Neuronal stem cell (in vitro differentiated cells): Measurements from ENCODE around the gene CLMN.

Experiments
- DNase-seq: peaks from one replicate; pipeline ENCODE4 v3.0.0-alpha.2; 2013; ENCODE audit warnings: low spot score
- H2AFZ ChIP-seq: one replicate; pipeline ENCODE4 v1.6.1; 2013; ENCODE audit warnings: mild to moderate bottlenecking, low read length, inconsistent platforms
- H2AK5ac ChIP-seq: 2 replicates; pipeline ENCODE4 v1.6.1; 2013; ENCODE audit warnings: low read depth, mild to moderate bottlenecking, inconsistent platforms, low read length, moderate library complexity, mixed read lengths
- H2BK120ac ChIP-seq: 2 replicates; pipeline ENCODE4 v1.6.1; 2013; ENCODE audit warnings: low read depth, mild to moderate bottlenecking, inconsistent platforms, low read length, moderate library complexity, mixed read lengths
- H2BK12ac ChIP-seq: one replicate; pipeline ENCODE4 v1.6.1; 2013; ENCODE audit warnings: low read length, inconsistent platforms
- H2BK15ac ChIP-seq: 2 replicates; pipeline ENCODE4 v1.6.1; 2013; ENCODE audit warnings: mild to moderate bottlenecking, low read length, inconsistent platforms, mixed read lengths
- H2BK5ac ChIP-seq: one replicate; pipeline ENCODE4 v1.6.1; 2013; ENCODE audit warnings: inconsistent platforms, mild to moderate bottlenecking, low read length, moderate library complexity
- H3K14ac ChIP-seq: one replicate; pipeline ENCODE4 v1.6.1; 2013; ENCODE audit warnings: low read length, inconsistent platforms
- H3K18ac ChIP-seq: 2 replicates; pipeline ENCODE4 v1.6.1; 2013; ENCODE audit warnings: low read length, inconsistent platforms
- H3K23ac ChIP-seq: 2 replicates; pipeline ENCODE4 v1.6.1; 2013; ENCODE audit warnings: low read depth, mild to moderate bottlenecking, mixed read lengths, low read length, inconsistent platforms; ENCODE audit not compliant: poor library complexity
- H3K27ac ChIP-seq: replicated peaks from 3 replicates; pipeline ENCODE4 v1.5.1; 2013; ENCODE audit warnings: low read length, inconsistent platforms
- H3K27me3 ChIP-seq, 3 experiments: 2 replicates each; pipeline ENCODE4 v1.6.1; 2013; ENCODE audit warnings: low read length in 3 of 3, mild to moderate bottlenecking in 2 of 3, inconsistent platforms in 1 of 3, low read depth in 1 of 3, mixed read lengths in 1 of 3, moderate library complexity in 1 of 3; ENCODE audit not compliant: control insufficient read depth in 3 of 3, insufficient read depth in 3 of 3
- H3K36me3 ChIP-seq, 2 donors: replicated peaks in 1 of 2; 2 replicates each; pipeline ENCODE4 v1.6.1; 2013; ENCODE audit warnings: low read length in 2 of 2; ENCODE audit not compliant: control insufficient read depth in 2 of 2, insufficient read depth in 2 of 2
- H3K4ac ChIP-seq: 2 replicates; pipeline ENCODE4 v1.6.1; 2013; ENCODE audit warnings: inconsistent platforms, mild to moderate bottlenecking, low read length, moderate library complexity
- H3K4me1 ChIP-seq, 2 donors: 1 replicate in 1 of 2; 2 replicates in 1 of 2; pipeline ENCODE4 v1.6.1; 2013; ENCODE audit warnings: low read length in 2 of 2, low read depth in 1 of 2; ENCODE audit not compliant: control insufficient read depth in 2 of 2, insufficient read depth in 1 of 2
- H3K4me2 ChIP-seq: one replicate; pipeline ENCODE4 v1.6.1; 2013; ENCODE audit warnings: mild to moderate bottlenecking, low read length, inconsistent platforms; ENCODE audit not compliant: insufficient read depth, poor library complexity, severe bottlenecking
- H3K4me3 ChIP-seq, 2 donors: 2 replicates each; pipeline ENCODE4 v1.5.1; 2013; ENCODE audit warnings: low read length in 2 of 2, mild to moderate bottlenecking in 2 of 2, inconsistent platforms in 1 of 2, moderate library complexity in 1 of 2
- H3K79me1 ChIP-seq: one replicate; pipeline ENCODE4 v1.6.1; 2013; ENCODE audit warnings: low read depth, mild to moderate bottlenecking, inconsistent platforms, low read length, moderate library complexity
- H3K9ac ChIP-seq: one replicate; pipeline ENCODE4 v1.6.1; 2013; ENCODE audit warnings: mild to moderate bottlenecking, low read depth, low read length, inconsistent platforms; ENCODE audit not compliant: poor library complexity
- H3K9me3 ChIP-seq, 2 donors: replicated peaks in 1 of 2; 2 replicates each; pipeline versions ENCODE3 to v1.6.1; 2013; ENCODE audit warnings: low read length in 2 of 2, mild to moderate bottlenecking in 2 of 2, inconsistent platforms in 1 of 2, low read depth in 1 of 2, mixed read lengths in 1 of 2, moderate library complexity in 1 of 2; ENCODE audit not compliant: control insufficient read depth in 2 of 2, insufficient read depth in 1 of 2
- H4K8ac ChIP-seq: one replicate; pipeline ENCODE4 v1.6.1; 2013; ENCODE audit warnings: low read depth, mild to moderate bottlenecking, inconsistent platforms, low read length, moderate library complexity
- H4K91ac ChIP-seq: one replicate; pipeline ENCODE4 v1.6.1; 2013; ENCODE audit warnings: low read length, low read depth, mild to moderate bottlenecking, inconsistent platforms; ENCODE audit not compliant: poor library complexity
- WGBS, 2 donors: extraction: QIAGEN DNeasy Blood & Tissue Kit; methylation state at CpG; one replicate each; pipeline ENCODE4 v1.1.7; 2013; ENCODE audit warnings: missing lambda C conversion rate in 2 of 2, mixed read lengths in 1 of 2; ENCODE audit not compliant: insufficient read length in 2 of 2, insufficient replicate concordance in 1 of 2; ENCODE audit errors: extremely low coverage in 2 of 2; 5-methylcytosine and 5-hydroxymethylcytosine counted together

The CLMN gene

GRCh38 chr14:95149441-95149840 lies 170.3 kb downstream of the CLMN start:
- no peak overlapping the region for H3K4me2 ChIP-seq
- no peak overlapping the region for H3K9ac ChIP-seq
- H2BK15ac ChIP-seq, result no peak overlapping the region
- H3K14ac ChIP-seq, result no peak overlapping the region
- peaks cover 0 to 12% of the 10 kb centered on the region in 2 donors for H3K36me3 ChIP-seq
- H4K8ac ChIP-seq, result no peak overlapping the region
- no peak for DNase-seq
- H3K9me3 ChIP-seq, result peaks cover 0 to 32% of the 10 kb centered on the region in 2 donors
- H3K18ac ChIP-seq, result no peak overlapping the region
- no peak overlapping the region for H2AFZ ChIP-seq
- H2BK120ac ChIP-seq, result no peak overlapping the region
- H2BK12ac ChIP-seq, result no peak overlapping the region
- H3K4me1 ChIP-seq, result no peaks in the 10 kb centered on the region
- H3K79me1 ChIP-seq, result peaks cover 2% of the 10 kb centered on the region
- H3K23ac ChIP-seq, result no peak overlapping the region
- H4K91ac ChIP-seq, result no peak overlapping the region
- no peak overlapping the region for H3K4me3 ChIP-seq
- no peak overlapping the region for H2AK5ac ChIP-seq
- H2BK5ac ChIP-seq, result no peak overlapping the region
- no peak overlapping the region for H3K4ac ChIP-seq
- H3K27me3 ChIP-seq, result no peaks in the 10 kb centered on the region
- no peak overlapping the region for H3K27ac ChIP-seq
- WGBS, 2 donors, result no CpG with 5 or more reads among the region's 3 CpGs

- Histone ChIP-seq H3K9me3 (peaks cover 0 to 34% of the 10 kb centered on the region in 2 donors), H3K4me2 (no peak overlapping the region), H3K4me1 (no peaks in the 10 kb centered on the region), H3K79me1 (peaks cover 2% of the 10 kb centered on the region), H3K14ac (no peak overlapping the region), H2AFZ (no peak overlapping the region), H3K18ac (no peak overlapping the region), H3K23ac (no peak overlapping the region), H3K36me3 (peaks cover 0 to 8% of the 10 kb centered on the region in 2 donors), H3K4ac (no peak overlapping the region), H3K27ac (no peak overlapping the region), H2AK5ac (no peak overlapping the region), H3K27me3 (no peaks in the 10 kb centered on the region), H2BK5ac (no peak overlapping the region), H2BK120ac (no peak overlapping the region), H2BK15ac (no peak overlapping the region), H4K91ac (no peak overlapping the region), H3K9ac (no peak overlapping the region), H3K4me3 (no peak overlapping the region), H4K8ac (no peak overlapping the region), H2BK12ac (no peak overlapping the region)
- DNase-seq, result no peak
- no CpG with 5 or more reads among the region's 7 CpGs for WGBS, 2 donors
Observed at GRCh38 chr14:95147597-95147996, 172.1 kb downstream of the CLMN start.

- Histone ChIP-seq H2BK12ac (no peak overlapping the region), H3K9ac (no peak overlapping the region), H4K91ac (no peak overlapping the region), H4K8ac (no peak overlapping the region), H2BK15ac (no peak overlapping the region), H3K4ac (no peak overlapping the region), H3K14ac (no peak overlapping the region), H2BK5ac (no peak overlapping the region), H3K27ac (no peak overlapping the region), H3K18ac (no peak overlapping the region), H2BK120ac (no peak overlapping the region), H3K79me1 (peaks cover 2% of the 10 kb centered on the region), H2AFZ (no peak overlapping the region), H3K27me3 (no peaks in the 10 kb centered on the region), H3K36me3 (peaks cover 0 to 6% of the 10 kb centered on the region in 2 donors), H3K23ac (no peak overlapping the region), H2AK5ac (no peak overlapping the region), H3K4me2 (no peak overlapping the region), H3K4me3 (no peak overlapping the region), H3K4me1 (no peaks in the 10 kb centered on the region), H3K9me3 (peaks cover 0 to 34% of the 10 kb centered on the region in 2 donors)
- DNase-seq, result no peak
- WGBS, 2 donors, result no CpG with 5 or more reads among the region's 10 CpGs
Observed at GRCh38 chr14:95146079-95146771, 173.5 kb downstream of the CLMN start.

- H3K27me3 ChIP-seq, result no peaks in the 10 kb centered on the region
- H3K18ac ChIP-seq, result no peak overlapping the region
- H4K91ac ChIP-seq, result no peak overlapping the region
- H3K36me3 ChIP-seq, result peaks cover 0 to 16% of the 10 kb centered on the region in 2 donors
- H2AK5ac ChIP-seq, result no peak overlapping the region
- peaks cover 0 to 34% of the 10 kb centered on the region in 2 donors for H3K9me3 ChIP-seq
- 100% methylated on average over 1 of the region's 2 CpGs; no CpG with 5 or more reads in 1 of the 2 donors for WGBS, 2 donors
- H2BK15ac ChIP-seq, result no peak overlapping the region
- H3K9ac ChIP-seq, result no peak overlapping the region
- H3K4me1 ChIP-seq, result no peaks in the 10 kb centered on the region
- no peak overlapping the region for H2BK12ac ChIP-seq
- no peak overlapping the region for H2AFZ ChIP-seq
- no peak overlapping the region for H3K27ac ChIP-seq
- H2BK5ac ChIP-seq, result no peak overlapping the region
- H3K4me3 ChIP-seq, result no peak overlapping the region
- H3K4ac ChIP-seq, result no peak overlapping the region
- H2BK120ac ChIP-seq, result no peak overlapping the region
- no peak overlapping the region for H3K23ac ChIP-seq
- no peak overlapping the region for H3K4me2 ChIP-seq
- no peak for DNase-seq
- H4K8ac ChIP-seq, result no peak overlapping the region
- H3K14ac ChIP-seq, result no peak overlapping the region
- peaks cover 2% of the 10 kb centered on the region for H3K79me1 ChIP-seq
Observed at GRCh38 chr14:95144849-95145248, 174.9 kb downstream of the CLMN start.
